Activated CD4-positive, CD25-positive, alpha-beta regulatory T cell treated with anti-CD3 and anti-CD28 coated beads, Interleukin-2, amount 50 U/mL, for 72 hours (primary cell): ENCODE measurements around the gene ANGPTL4.

ENCODE experiments used
- DNase-seq: peaks from one replicate; pipeline ENCODE4 v3.0.0; 2021

ANGPTL4 gene

DNA sequence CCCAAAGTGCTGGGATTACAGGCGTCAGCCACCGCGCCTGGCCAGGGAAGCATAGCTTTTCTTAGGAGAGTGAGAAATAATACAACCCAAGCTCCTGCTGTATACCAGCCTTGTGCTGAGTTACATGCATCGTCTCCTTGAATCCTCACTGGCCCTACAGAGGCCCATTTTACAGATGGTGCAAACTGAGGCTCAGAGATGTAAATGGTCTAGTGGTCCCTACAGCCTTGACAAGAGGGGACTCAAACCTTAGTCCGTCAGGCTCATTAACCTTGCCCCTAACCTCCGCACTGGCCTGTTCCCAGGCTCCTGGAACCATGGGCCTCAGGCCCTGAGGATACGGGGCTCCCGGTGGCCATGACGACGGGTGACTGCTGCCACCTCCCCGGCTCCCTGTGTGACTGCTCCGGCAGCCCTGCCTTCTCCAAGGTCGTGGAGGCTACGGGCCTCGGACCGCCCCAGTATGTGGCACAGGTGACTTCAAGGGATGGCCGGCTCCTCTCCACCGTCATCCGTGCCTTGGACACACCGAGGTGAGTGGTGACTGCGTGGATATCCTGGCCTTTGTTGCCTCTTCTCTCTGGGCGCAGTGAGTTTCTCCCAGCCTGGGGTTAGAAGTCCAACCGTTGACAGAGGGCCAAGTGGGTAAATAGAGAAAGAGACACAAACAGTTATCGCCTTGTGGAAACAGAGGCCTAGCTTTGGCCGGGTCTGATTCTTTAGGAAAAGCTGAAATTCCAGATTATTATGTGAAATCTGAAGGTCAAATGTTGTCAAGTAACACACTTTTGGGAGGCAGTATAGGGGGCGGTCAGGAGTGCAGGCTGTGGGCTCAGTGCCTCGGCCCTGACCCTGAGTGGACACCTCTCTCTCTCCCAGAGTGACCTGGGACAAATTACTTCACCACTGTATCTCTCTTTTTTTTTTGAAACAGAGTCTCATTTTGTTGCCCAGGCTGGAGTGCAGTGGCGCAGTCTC is 57.8 kb downstream of the ANGPTL4 start:
- DNase-seq: no peak

- no peak for DNase-seq
Observed at GRCh38 chr19:8423817-8424223, 59.9 kb downstream of the ANGPTL4 start.
